NCI-H1048 (cell line): Measurements from ENCODE around the gene SULT1A1.
"Not testable (repeated sequence)": the region's sequence is repeated elsewhere in the genome, so short reads cannot be mapped to it uniquely, and the experiment has no call there.

Source experiments
- DNase-seq: peaks from one replicate; lab custom pipeline; 2025; lab: John Stamatoyannopoulos, UW

The SULT1A1 gene

DNA sequence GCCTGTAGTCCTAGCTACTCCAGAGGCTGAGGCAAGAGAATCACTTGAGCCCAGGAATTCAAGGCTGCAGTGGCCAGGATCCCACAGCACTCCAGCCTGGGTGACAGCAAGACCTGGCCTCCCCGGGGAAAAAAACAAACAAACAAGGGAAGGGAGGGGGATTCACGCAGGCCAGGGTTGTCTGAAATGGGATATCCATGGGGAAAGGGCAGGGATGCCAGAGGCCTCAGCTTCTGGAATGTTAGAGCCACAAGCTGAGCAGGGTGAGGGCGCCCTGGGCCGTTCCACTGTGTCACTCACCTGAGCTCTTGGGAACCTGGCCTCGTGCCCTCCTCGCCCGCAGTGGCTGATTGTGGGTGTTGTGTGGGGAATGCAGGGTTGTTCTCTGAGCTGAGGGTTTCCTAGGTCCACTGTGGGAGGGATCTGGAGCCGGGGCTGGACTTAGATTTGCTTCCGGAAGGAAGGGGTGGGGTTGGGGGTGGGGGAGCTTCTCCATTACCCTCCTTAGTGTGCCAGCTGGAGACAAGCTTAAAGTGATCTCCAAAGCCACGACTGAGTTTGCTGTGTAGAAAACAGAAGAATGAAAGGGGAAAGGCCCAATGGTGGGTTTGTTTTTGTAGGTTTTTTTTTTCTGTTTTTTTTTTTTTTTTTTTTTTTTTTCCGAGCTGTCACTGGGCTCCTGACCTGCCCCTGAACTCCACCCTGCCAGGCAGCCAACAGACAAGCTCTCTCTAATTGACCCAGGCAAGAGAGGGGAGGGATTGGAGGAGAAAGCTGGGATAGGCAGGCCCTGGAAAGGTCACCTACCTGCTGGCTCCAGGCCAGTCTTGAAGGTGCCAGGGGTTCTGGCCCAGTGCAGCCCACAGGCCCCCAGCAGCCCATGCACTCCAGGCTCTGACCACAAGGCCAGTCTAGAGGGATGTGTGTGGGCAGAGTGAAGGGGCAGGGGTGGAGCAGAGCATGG lies at the start of gene SULT1A1:
Gene SULT1A1 (minus strand): TSS at position 414 of the 964 bp plus-strand sequence. CDS start 1,189 bp downstream, outside the sequence.
- DNase-seq = no peak

DNA sequence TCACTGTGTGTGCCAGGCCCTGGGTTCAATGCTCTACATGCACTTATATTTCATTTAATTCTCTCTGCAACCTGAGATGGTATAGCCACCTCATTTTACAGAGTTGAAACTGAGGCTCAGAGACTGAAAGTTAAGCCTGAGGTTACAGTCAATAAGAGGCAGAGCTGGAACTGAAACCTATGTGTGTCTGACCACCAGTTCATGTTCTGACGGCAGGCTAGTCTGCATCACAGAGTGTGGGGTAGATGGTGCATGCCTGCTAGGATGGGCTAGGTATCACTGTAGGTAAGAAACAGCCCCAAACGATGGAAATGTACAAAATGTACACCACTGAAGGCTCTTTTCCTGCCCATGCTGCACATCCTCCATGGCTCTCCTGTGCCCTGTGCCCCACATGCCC lies 30.1 kb upstream of the SULT1A1 start:
- DNase-seq = not testable (repeated sequence)

DNA sequence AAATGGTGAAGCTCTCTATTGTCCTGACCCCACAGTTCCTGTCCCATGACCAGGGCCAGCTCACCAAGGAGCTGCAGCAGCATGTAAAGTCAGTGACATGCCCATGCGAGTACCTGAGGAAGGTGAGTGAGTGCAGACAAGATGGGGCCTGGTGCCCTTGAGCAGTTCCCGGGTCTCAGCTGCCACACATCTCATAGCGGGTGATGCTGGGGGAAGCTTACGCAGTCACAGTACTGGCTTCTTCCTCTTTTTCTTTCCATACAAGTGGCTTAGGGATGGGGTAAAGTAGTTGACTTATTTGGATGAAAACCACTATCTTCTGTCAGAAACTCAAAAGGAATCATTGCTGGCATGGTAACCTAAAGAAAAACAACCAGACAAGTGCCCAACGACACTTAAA lies 28.5 kb upstream of the SULT1A1 start:
- not testable (repeated sequence) for DNase-seq

DNA sequence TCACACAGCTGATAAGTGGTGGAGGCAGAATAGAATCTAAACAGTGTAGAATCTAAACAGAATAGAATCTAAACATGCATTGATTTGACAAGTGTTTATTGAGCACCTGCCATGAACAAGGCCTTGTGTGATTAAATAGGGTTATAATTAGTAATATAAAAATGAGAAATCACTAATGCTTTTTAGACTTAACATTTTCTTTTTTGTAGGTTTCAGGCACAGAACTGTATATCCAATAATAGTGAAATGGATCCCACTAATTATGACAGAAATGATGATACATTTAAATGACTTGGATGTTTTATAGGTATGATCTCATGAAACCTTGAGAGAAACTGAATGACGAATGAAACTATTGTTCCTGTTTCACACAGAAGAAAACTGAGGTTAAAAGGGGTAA lies 27.9 kb upstream of the SULT1A1 start, which contains the start of gene NPIPB8:
Gene NPIPB8 (plus strand): TSS at position 301 of the 400 bp plus-strand sequence. CDS start 296 bp downstream, outside the sequence.
- not testable (repeated sequence) for DNase-seq

DNA sequence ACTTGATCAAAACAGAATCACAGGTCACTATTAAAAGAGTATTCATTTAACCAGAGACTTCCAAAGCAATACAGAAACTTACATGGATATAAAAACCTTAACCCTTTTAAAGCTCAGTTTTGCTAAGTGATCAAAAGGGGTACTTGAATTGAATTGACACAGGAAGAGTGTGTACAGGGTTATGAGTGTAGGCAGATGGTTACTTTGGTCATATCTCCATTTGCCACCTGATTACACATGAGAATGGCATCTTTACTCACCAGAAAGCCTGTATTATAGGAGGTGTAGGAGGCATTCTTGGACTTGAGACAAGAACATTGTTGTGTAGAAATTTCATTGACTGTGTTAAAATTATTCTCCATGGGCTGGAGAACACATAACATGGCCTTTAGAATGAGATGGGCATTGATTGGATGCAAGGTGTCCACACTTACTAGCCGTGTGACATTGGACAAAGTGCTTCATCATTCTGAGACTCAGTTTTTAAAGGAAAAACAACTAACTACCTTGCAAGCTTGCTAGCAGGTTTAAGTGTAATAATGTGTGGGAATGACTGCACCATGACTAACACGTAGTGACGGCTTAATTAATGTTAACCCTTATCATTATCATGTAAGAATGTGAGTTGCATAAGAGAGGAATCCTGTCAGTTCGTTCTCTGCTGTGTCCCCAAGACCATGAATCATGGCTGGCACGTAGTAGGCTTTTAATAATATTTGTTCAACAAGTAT lies 26.4 kb upstream of the SULT1A1 start:
- not testable (repeated sequence) for DNase-seq

DNA sequence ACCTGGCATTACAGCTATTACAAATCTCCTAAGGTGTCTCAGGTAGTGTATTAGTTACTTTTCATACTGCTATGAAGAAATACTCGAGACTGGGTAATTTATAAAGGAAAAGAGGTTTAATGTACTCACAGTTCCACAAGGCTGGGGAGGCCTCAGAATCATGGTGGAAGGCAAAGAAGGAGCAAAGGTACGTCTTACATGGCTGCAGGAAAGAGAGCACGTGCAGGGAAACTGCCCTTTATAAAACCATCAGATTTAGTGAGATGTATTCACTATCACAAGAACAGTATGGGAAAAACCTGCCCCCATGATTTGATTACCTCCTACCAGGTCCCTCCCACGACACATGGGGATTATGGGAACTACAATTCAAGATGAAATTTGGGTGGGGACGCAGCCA lies 21.1 kb upstream of the SULT1A1 start:
- DNase-seq = not testable (repeated sequence)

DNA sequence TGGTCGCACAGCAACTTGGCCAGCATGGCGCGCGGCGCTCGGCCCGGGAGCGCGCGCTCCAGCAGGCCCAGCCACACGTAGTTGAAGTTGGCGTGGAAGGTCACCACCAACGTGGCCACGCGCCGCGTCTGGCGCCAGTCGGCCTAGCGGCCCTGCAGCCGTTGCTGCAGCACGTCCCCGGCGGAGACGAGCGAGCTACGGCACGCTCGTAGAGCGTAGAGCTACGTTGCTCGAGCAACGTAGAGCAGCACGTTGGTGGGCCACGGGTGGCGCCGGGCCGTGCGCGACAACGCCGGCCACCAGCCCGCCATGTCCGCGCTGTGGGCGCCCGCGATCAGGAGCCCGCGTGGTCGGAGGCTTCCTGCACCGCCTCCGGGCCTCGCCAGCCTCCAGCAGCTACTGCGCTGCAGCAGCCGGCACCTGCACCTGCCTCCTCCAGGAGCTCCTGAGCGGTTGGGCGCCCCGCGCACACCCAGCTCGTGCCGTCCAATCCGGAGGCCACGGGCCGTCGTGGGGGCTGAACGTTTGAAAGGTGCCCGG lies 13.4 kb upstream of the SULT1A1 start:
- DNase-seq = no peak

DNA sequence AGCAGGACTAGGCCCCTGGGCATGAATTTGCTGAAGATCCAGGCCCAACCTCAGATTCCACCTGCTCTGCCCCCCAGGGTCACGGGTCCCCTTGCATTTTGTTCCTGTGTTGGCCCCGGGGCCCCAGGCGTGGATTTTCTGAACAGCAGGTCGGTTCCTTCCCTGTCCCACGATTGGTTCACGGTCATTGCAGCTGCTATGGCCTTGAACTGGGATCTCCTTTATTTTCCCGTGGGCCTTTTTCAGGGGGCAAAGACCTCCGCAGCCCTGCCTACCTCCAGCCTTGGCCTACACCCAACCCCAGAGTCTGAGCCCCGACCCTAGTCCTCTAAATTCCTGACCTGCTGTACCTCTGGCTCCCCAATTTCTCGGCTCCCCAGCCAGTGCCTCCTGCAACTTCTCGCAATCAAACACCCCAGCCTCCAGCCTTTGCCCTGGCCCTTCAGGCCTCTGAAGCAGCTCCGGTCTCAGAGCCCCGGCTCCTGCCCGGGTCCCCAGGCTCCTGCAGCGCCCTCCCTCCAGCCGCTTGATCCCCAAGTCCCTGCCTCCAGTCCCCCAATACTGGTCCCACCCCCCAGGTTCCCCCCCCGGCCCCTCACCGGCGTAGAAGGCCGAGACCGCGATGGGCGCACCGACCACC lies 12.8 kb upstream of the SULT1A1 start:
- not testable (repeated sequence) for DNase-seq

DNA sequence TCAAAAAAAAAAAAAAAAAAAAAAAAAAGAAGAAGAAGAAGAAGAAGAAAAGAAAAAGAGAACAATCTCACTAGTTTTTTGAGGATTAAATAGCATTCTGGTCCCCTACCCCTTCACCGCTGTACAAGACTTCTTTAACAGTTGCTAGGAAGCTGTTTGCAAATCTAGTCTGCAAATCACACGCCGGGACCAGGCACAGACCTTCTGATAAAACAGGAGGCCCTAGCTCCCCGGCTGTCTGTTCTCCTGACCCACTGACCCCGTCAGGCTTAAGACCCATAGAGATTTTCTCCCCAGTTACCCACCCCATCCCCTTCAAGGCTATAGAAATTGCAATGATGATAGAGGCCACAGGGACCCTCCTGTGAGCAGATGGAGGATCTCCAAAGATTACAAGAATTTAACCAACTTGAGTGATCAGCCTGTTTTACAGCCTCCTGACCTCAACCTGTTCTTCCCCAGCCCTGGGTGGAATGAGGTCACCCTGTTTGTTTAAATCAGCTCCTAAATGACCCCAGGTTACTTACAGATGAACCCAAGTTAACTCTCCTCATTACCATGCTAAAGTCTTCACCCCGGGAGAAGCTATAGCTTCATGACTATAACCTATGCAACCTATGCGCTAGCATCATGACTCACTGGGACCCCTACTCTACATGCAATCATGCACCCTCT lies 11.8 kb upstream of the SULT1A1 start:
- DNase-seq = no peak

DNA sequence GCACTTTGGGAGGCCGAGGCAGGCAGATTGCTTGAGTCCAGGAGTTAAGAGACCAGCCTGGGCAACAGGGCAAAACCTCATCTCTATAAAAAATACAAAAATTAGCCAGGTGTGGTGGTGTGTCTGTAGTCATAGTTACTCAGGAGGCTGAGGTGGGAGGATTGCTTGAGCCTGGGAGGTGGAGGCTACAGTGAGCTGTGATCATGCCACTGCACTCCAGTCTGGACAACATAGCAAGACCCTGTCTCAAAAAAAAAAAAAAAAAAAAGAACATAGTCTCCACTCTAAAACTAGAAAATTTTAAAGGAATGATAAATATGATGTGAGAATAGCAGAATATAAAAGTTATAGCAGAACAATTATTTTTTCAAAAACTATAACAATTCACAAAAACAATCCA lies 10.5 kb upstream of the SULT1A1 start:
- not testable (repeated sequence) for DNase-seq

DNA sequence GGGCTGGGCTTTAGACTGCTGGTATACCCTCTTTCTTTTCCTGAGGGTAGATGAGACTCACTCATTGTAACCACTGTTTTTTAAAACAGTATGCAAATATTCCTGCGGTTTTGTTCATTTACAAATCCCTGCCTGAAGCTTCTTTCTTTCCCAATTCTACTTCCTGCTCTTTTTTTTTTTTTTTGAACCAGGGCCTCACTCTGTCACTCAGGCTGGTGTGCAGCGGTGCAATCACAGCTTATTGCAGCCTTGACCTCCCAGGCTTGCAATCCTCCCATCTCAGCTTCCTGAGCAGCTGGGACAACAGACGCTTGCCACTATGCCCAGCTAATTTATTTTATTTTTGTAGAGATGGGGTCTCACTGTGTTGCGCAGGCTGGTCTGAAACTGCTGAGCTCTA lies 8.0 kb upstream of the SULT1A1 start:
- DNase-seq = peak; percentile 75

DNA sequence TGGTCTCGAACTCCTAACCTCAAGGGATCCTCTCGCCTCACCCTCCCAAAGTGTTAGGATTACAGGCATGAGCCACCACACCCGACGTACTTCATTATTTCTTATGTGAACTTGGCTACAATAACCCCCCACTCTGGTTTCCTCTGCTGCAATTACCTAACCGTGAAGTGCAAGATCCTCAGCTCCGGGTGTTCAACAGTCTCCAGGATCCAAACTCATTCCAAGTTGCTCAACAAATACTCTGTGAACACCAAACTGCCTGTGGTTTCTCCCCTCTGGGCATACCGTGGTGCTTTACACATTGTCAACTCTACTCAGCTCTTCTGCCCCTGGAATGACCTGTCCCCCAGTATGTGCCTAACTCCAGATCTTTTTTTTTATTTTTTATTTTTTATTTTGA lies 6.8 kb upstream of the SULT1A1 start:
- no peak for DNase-seq

DNA sequence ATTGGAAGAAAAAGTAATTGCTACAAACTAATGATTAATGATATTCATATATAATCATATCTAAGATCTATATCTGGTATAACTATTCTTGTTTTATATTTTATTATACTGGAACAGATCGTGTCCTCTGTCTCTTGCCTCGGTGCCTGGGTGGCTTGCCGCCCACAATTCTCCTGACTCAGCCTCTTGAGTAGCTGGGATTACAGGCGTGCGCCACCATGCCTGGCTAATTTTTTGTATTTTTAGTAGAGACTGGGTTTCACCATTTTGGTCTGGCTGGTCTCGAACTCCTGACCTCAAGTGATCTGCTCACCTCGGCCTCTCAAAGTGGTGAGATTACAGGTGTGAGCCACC lies 6.4 kb upstream of the SULT1A1 start:
- not testable (repeated sequence) for DNase-seq

DNA sequence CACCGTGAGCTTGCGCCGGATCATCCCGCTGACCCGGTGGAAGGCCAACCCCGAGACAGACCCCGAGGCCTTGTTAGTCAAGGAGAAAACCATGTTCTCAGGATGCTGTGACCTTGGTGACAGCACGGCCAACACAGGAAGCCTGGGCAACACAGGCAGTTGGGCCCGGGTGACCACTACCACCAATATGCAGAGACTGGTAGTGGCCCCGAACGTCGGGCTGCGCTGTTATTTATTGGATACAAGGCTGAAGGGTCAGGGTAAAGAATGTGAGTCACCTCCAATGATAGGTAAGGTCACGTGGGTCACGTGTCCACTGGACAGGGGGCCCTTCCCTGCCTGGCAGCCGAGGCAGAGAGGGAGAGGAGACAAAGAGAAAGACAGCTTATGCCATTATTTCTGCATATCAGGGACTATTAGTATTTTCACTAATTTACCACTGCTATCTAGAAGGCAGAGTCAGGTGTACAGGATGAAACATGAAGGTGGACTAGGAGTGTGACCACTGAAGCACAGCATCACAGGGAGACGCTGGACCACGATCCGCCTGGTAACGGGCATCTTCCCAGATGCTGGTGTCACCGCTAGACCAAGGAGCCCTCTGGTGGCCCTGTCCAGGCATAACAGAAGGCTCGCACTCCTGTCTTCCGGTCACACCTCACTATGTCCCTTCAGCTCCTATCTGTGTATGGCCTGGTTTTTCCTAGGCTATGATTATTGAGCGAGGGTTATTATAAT lies 5.8 kb upstream of the SULT1A1 start:
- not testable (repeated sequence) for DNase-seq

DNA sequence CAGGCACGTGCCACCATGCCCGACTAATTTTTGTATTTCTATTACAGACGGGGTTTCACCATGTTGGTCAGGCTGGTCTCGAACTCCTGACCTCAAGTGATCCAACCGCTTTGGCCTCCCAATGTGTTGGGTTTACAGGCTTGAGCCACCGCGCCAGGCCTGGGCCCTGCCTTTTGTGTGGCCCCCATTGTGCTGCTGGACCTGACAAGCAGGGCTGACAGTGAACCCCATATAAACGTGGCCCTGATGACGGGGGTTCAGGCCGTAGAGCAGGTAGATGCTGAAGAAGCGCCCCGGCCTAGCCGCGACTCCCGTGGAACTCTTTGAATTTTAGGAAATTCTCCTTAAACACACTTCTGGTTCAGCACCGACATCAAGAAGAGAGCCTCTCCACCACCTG lies 4.7 kb upstream of the SULT1A1 start:
- not testable (repeated sequence) for DNase-seq

DNA sequence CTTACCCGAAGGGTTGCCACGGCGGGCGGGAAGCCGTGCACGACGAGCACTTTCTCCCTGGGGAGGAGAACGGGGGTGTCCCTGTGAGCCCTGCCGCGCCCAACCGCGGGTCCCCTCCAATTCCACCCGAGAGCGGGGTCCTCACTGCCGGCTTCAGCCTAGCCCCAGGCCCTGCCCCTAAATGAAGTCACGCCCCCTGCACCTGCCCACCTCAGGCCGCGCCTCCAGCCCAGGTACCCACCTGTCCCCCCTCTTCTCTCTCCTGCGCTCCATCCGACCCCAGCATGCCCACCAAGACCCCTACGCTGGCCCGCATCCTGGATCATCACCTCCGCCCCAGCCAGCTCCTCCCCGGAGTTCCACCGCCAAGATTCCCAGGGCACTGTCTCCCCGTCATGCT lies 4.1 kb upstream of the SULT1A1 start:
- not testable (repeated sequence) for DNase-seq

DNA sequence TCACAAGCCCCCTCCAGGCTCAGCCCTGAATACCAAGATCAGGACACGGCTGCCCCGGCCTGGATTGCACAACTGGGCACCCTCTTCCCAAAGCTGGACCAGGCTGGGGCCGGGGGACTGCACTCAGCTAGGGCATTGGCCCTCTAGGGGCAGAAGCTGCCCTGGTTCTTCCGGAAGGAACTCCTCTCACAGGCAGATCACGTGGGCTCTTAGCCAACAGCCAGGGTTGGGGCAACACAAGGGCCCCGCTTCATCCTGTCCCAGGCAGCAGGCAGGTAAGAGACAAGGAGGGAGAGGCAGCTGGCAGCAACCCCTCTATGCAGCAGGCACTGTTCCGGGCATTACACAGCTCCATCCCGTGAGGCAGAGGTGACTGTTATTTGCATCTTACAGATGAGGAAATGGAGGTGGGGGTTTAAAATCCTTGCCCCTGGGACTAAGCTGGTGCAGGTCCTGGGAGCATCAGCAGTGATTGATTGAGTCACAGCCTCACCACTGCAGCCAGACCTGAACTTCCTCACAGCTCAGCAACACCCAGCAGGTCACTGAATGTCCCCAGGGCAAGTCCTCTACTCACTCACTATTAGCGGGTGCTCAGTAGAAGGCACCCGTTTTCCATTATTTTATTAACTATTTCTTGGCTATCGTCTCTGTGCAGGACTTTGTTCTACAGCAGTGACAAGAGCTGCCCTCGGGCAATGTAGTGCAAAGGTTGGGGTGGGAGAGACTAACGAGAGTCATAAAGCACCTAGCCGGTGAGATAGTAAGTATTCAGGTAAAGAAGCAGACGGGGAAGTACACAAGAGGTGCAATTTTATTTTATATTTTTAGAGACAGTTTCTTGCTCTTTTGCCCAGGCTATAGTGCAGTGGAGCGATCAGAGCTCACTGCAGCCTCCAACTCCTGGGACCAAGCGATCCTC lies 2.8 kb upstream of the SULT1A1 start:
- not testable (repeated sequence) for DNase-seq

DNA sequence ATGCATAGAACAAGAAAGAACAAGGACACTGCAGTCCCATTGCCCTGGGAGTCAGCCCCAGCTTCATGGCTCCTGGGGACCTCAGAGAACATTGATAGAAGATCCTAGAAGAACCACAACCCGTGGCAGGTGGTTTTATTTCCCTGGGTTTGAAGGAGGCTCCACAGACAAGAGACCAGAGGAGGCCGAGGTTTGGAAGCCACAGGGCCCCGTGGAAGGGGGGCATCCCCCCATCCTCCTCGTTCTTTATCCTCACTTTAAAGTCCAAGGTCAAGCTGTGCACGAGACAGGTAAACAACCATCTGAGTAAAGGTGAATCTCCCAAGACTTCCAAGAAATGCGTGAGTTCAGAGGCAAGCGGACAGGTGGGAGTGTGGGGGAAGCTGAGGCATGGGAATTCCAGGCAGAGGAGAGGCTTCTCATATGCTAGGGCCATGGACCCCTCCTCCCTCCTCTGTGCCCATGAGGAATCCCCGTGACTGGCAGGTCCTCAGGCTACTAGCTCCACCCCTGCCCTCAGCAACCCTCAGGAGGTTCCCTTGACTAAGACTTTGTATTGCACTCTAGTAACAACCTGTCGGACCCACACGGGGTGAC lies 849 bp upstream of the SULT1A1 start:
- no peak for DNase-seq
